HFFc6 (cell line): Measurements from ENCODE around the gene ATP6V0E2. TPM values are rescaled to one million over a fixed set of nuclear protein-coding genes. Genes with fewer than 3 reads are reported as not detected.

Experiments
- DNase-seq: peaks from one replicate; pipeline ENCODE4 v3.0.0-alpha.2; 2018
- H3K27ac Mint-ChIP-seq: 2 replicates; pipeline ENCODE4 v1.8.0; 2020; ENCODE audit warnings: mild to moderate bottlenecking, mixed read lengths
- H3K27me3 Mint-ChIP-seq: 2 replicates; pipeline ENCODE4 v1.8.0; 2021; ENCODE audit warnings: mild to moderate bottlenecking, moderate library complexity, mixed read lengths; ENCODE audit not compliant: insufficient read depth
- H3K36me3 Mint-ChIP-seq: 2 replicates; pipeline ENCODE4 v1.8.0; 2021; ENCODE audit warnings: low read depth, mixed read lengths
- H3K4me1 Mint-ChIP-seq: 2 replicates; pipeline ENCODE4 v1.8.0; 2020; ENCODE audit warnings: low read depth, mixed read lengths
- H3K4me3 Mint-ChIP-seq: 2 replicates; pipeline ENCODE4 v1.8.0; 2020; ENCODE audit warnings: mild to moderate bottlenecking, moderate library complexity, mixed read lengths
- H3K9me3 Mint-ChIP-seq: 2 replicates; pipeline ENCODE4 v1.8.0; 2020; ENCODE audit warnings: mild to moderate bottlenecking, mixed read lengths
- CTCF ChIP-seq: fragments of 200-600 bp; sonication (generic); IDR thresholded peaks from 2 replicates; pipeline ENCODE4 v1.5.0; 2021; ENCODE audit warnings: antibody characterized with exemption, mild to moderate bottlenecking
- total RNA-seq, 6 experiments: library from RNA; stranded (reverse); fragmentation: NEBNext Ultra II Directional; extraction: Animal tissue kit (Norgen Biotek cat#: 25700); gene quantifications; 2 replicates in 1 of 6; 3 replicates in 5 of 6; pipeline ENCODE4 v1.2.3, GENCODE V29; 2021

Gene ATP6V0E2
- total RNA-seq, 6 experiments from 2014 or later = 40.9 to 54.8 (median 48.0) TPM

DNA sequence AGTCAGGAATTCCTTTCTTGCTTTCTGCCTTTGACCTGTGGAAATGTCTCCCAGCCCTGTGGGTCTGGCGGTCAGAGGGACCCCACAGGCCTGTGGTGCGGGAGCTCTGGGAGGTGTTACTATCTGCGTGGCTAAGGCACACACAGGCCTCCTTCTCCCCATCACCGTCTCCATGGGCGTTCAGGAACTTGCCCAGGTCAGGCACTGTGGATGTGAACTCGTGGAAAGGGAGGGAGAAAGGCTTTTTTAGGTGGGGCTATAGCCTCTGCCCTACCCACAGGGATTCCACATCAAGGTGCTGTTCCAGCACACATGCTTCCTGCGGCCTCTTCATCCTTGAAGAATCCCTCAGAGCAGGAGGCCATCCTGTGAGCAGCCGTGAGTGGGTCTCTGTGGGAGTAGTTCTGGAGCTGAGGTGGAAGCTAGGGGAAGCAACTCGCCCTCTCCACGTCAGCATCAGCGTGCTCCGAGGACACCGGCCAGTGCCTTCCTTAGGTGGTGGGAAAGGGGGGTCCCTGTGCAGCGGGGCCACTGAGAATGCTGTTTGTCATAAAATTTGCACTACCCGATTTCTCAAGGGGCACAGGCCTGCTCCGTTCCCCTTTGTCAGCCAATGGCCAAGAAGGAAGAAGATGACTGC, 7.5 kb upstream of the ATP6V0E2 start:
- no peaks in the 10 kb centered on the region for H3K9me3 Mint-ChIP-seq
- DNase-seq = no peak
- no peaks in the 10 kb centered on the region for H3K4me1 Mint-ChIP-seq
- TF ChIP-seq CTCF = no peak
- H3K27ac Mint-ChIP-seq = no peak overlapping the region
- H3K4me3 Mint-ChIP-seq = no peak overlapping the region
- H3K36me3 Mint-ChIP-seq = no peaks in the 10 kb centered on the region
- H3K27me3 Mint-ChIP-seq = no peaks in the 10 kb centered on the region; the same call in 1 of the 2 replicates

DNA sequence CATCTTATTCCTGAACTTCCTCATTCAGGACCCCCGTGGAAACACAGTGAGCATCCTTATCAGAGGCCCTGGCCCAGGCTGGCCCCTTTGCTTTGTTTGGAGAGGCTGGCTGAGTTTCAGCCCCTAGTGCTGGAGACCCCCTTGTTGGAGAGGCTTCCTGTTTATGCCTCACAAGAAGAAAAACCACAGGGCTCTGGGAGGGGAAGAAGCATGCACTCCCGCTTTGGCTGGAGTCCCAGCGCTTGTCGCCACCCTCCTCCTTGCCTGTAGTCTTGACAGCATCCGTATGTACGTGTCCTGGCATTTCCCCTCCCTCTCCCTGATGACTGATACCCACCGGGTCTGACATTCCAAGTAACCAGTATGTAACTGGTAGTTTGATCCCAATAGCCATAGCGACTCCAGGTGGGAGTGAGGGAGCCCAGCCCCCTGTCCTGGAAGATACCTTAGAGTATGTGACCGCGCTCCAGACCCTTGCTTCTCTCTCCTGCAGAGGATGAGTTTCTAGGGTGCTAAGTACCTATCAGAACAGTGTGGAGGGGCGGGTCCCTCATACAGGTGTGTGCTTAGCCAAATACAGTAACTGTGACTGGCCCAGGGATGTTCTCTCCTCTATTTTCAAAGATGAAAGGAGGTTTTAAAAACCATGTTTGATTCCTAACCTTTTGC, 6.9 kb upstream of the ATP6V0E2 start:
- Mint-ChIP-seq H3K36me3 (no peaks in the 10 kb centered on the region), H3K4me3 (no peak overlapping the region), H3K9me3 (no peaks in the 10 kb centered on the region), H3K27me3 (no peaks in the 10 kb centered on the region; the same call in 1 of the 2 replicates), H3K4me1 (no peaks in the 10 kb centered on the region), H3K27ac (no peak overlapping the region)
- DNase-seq = no peak
- no peak for TF ChIP-seq CTCF

DNA sequence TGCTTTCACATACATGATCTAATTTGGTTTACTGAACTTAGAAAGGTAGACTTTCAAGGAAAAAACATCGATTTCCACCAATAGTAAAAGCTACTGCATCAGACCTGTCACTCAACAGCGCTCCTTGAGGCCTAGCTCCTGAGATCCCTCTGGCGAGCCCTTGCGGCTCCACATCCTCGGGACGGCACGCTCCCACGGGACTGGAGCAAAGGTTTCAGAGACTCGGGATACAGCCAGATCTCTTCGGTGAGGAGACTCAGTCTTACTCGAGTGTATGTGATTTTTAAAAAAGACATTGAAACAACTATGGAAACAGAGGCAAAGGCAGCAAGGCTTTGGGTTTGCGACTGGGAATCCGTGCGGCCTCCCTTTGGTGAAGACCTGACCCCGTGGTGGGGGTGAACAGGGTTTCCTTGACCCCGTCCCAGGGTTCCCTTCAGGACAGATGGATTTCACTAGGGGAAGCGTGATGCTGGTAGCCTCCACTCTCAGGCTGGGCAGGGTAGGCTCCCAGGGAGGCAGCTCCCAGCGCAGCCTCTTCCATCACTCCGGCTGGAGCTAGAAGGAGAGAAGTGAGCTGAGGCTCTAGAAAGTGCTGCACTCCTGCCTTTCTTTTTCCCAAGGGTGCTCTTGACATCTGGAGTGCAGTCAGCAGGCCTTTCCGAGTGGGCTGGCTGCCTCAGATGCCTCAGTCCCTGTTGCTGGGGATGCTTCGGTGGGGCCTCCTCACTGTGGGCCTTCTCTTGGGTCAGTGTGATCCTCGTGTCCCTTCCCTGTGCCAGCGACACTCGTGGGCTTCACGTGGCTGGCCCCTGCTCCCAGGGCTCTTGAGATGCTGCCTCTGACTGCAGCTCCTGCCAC, 5.8 kb upstream of the ATP6V0E2 start:
- Mint-ChIP-seq H3K4me1 (peaks cover 8% of the 10 kb centered on the region), H3K27me3 (no peaks in the 10 kb centered on the region; the same call in 1 of the 2 replicates), H3K4me3 (no peak overlapping the region), H3K9me3 (no peaks in the 10 kb centered on the region), H3K36me3 (no peaks in the 10 kb centered on the region), H3K27ac (no peak overlapping the region)
- DNase-seq = no peak
- TF ChIP-seq CTCF = no peak

- H3K27ac Mint-ChIP-seq = no peak overlapping the region
- no peak overlapping the region for H3K4me3 Mint-ChIP-seq
- H3K27me3 Mint-ChIP-seq = no peaks in the 10 kb centered on the region; the same call in 1 of the 2 replicates
- no peak for DNase-seq
- H3K36me3 Mint-ChIP-seq = no peaks in the 10 kb centered on the region
- H3K4me1 Mint-ChIP-seq = peaks cover 9% of the 10 kb centered on the region
- TF ChIP-seq CTCF = peak; percentile 14; the same call in 1 of the 2 replicates
- H3K9me3 Mint-ChIP-seq = no peaks in the 10 kb centered on the region
Observed at GRCh38 chr7:149868623-149869290, 5.0 kb upstream of the ATP6V0E2 start.

GRCh38 chr7:149869291-149869650, 4.5 kb upstream of the ATP6V0E2 start:
- peaks cover 9% of the 10 kb centered on the region for H3K4me1 Mint-ChIP-seq
- TF ChIP-seq CTCF = no peak
- H3K4me3 Mint-ChIP-seq = no peak overlapping the region
- no peaks in the 10 kb centered on the region for H3K9me3 Mint-ChIP-seq
- DNase-seq = no peak
- H3K36me3 Mint-ChIP-seq = no peaks in the 10 kb centered on the region
- H3K27ac Mint-ChIP-seq = no peak overlapping the region
- no peaks in the 10 kb centered on the region; the same call in 1 of the 2 replicates for H3K27me3 Mint-ChIP-seq
